Measurements from ENCODE around the gene MAPK11.

MAPK11 gene

DNA sequence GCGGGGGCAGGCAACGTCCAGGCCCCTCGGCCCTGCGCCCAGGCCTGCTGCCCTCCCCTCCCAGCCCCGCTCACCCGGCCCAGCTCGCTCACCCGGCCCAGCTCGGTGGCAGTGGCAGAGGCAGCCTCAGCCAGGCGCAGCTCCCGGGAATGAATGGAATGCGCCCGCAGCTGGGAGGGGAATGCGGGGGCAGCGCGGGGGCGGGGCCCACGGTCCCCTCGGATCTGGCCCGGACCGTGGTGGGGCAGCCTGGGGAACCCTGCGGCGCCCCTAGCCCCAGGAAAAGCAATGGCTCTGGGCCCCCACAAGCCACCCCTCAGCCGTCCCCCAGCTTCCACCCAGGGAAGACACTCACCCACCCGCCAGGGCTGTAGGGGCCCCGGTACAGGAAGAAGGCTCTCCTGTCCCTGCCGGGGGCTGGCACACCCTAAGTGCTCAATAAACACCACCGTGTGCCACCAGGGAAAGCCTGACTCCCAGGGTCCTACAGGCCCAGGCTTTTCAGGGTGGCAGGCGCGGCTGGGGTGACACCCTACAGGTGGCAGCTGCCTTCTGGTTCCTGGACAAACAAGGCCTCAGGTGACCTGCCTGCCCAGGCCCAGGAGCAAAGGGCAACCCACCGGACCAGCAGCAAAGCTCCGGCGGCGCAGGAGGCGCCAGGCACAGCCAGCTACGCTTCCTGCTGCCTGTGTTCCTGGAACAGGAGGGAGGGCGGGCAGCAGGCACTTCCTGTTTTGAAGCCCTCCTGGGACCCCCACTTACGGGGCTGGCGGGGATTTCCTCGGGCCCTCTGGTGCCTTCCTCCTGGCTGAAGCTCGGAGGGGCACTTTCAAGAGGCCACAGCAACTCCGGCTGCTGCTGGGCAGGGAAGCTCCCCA lies 23.5 kb upstream of the MAPK11 start:
- H3K4me1 ChIP-seq, result peaks cover 31% of the 10 kb centered on the region
- H3K9me3 ChIP-seq, result no peaks in the 10 kb centered on the region
- peak; percentile 62 for DNase-seq
- no peak overlapping the region for H3K4me3 ChIP-seq (ENCODE audit: low read depth, low read length)
- H3K36me3 ChIP-seq, result peaks cover 31% of the 10 kb centered on the region
- no peaks in the 10 kb centered on the region for H3K27me3 ChIP-seq
- no peak for TF ChIP-seq CTCF (IDR thresholded peaks at IDR 0.05; ENCODE audit: low read depth, low read length)

GRCh38 chr22:50292643-50293440 lies 22.7 kb upstream of the MAPK11 start:
- Histone ChIP-seq H3K4me3 (ENCODE audit: low read depth, low read length) (no peak overlapping the region), H3K36me3 (peaks cover 40% of the 10 kb centered on the region)
- DNase-seq, result no peak

GRCh38 chr22:50289942-50290630 lies 19.9 kb upstream of the MAPK11 start:
- no peak for DNase-seq
- no peak for TF ChIP-seq CTCF (IDR thresholded peaks at IDR 0.05; ENCODE audit: low read depth, low read length)

More at GRCh38 chr22:50292643-50293440, 22.7 kb upstream of the MAPK11 start:
- no peak for TF ChIP-seq CTCF (IDR thresholded peaks at IDR 0.05; ENCODE audit: low read depth, low read length)
- H3K4me1 ChIP-seq, result peaks cover 31% of the 10 kb centered on the region
- H3K27me3 ChIP-seq, result no peaks in the 10 kb centered on the region
- no peaks in the 10 kb centered on the region for H3K9me3 ChIP-seq

GRCh38 chr22:50289151-50289941 lies 19.2 kb upstream of the MAPK11 start:
- no peak for DNase-seq
- no peak overlapping the region for H3K4me3 ChIP-seq (ENCODE audit: low read depth, low read length)
- no peaks in the 10 kb centered on the region for H3K9me3 ChIP-seq
- no peak for TF ChIP-seq CTCF (IDR thresholded peaks at IDR 0.05; ENCODE audit: low read depth, low read length)
- peaks cover 64% of the 10 kb centered on the region for H3K36me3 ChIP-seq
- no peaks in the 10 kb centered on the region for H3K27me3 ChIP-seq
- peaks cover 16% of the 10 kb centered on the region for H3K4me1 ChIP-seq

More at GRCh38 chr22:50289942-50290630, 19.9 kb upstream of the MAPK11 start:
- H3K4me3 ChIP-seq (ENCODE audit: low read depth, low read length), result no peak overlapping the region
- H3K36me3 ChIP-seq, result peaks cover 61% of the 10 kb centered on the region
- no peaks in the 10 kb centered on the region for H3K9me3 ChIP-seq
- H3K4me1 ChIP-seq, result peaks cover 21% of the 10 kb centered on the region
- H3K27me3 ChIP-seq, result no peaks in the 10 kb centered on the region

DNA sequence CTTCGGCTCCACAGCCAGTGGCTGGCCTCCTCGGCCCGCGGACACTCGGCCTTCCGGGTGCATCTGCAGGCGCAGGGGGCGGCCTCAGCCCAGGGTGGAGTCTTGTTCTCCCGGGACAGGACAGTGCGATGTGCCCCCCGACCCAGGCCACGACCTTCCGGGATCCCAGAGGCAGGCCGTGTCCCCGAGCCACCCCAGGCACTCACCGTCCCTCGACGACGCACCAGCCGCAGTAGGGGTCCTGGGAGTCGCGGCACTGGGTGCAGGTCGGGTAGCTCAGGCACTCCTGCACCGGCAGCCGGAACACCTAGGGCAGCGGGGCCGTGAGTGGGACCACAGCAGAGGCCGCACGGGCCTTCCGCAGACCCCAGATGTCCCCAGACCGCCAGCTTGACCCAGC lies 17.6 kb upstream of the MAPK11 start:
- H3K36me3 ChIP-seq, result peaks cover 67% of the 10 kb centered on the region
- H3K9me3 ChIP-seq, result no peaks in the 10 kb centered on the region
- DNase-seq, result no peak
- H3K27me3 ChIP-seq, result no peaks in the 10 kb centered on the region
- H3K4me3 ChIP-seq (ENCODE audit: low read depth, low read length), result no peak overlapping the region
- no peak for TF ChIP-seq CTCF (IDR thresholded peaks at IDR 0.05; ENCODE audit: low read depth, low read length)
- no peaks in the 10 kb centered on the region; the same call in 1 of the 2 replicates for H3K4me1 ChIP-seq
